ENCODE results near the gene PKHD1. TPM values are rescaled to one million over a fixed set of nuclear protein-coding genes. Genes with fewer than 3 reads are reported as not detected.

PKHD1 gene
- total RNA-seq, 1 donor, result not detected

- H3K4me3 ChIP-seq (ENCODE audit: low read depth, low read length), result no peak overlapping the region
- DNase-seq (ENCODE audit: low read depth), result no peak
- no peak for TF ChIP-seq CTCF (IDR thresholded peaks at IDR 0.05; ENCODE audit: insufficient read depth, low read length)
Observed at GRCh38 chr6:51841626-51842025, 245.8 kb downstream of the PKHD1 start.

GRCh38 chr6:51839726-51840374, 247.6 kb downstream of the PKHD1 start:
- no peak overlapping the region for H3K4me3 ChIP-seq (ENCODE audit: low read depth, low read length)
- DNase-seq (ENCODE audit: low read depth), result no peak
- no peak for TF ChIP-seq CTCF (IDR thresholded peaks at IDR 0.05; ENCODE audit: insufficient read depth, low read length)

- no peak overlapping the region for H3K4me3 ChIP-seq (ENCODE audit: low read depth, low read length)
- no peak for DNase-seq (ENCODE audit: low read depth)
- TF ChIP-seq CTCF (IDR thresholded peaks at IDR 0.05; ENCODE audit: insufficient read depth, low read length), result no peak
Observed at GRCh38 chr6:51830666-51831065, 256.7 kb downstream of the PKHD1 start.

DNA sequence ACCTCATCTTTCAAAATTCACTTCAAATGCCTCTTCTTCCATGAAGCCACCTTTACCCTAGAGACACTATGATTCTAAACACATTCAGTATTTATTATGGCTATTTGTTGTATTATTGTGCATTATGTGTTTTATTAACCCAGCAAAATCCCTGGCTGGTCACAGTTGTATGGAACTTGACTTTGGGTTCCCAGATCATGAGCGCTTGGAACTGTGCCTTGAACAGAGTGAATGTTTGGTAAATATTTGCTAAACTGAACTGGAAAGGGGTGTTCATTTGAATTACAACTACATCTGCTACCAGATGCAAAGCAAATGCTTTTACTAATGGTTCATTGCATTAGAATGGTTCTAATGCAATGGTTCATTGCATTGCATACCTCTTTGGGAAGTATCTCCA, 259.8 kb downstream of the PKHD1 start:
- no peak overlapping the region for H3K4me3 ChIP-seq (ENCODE audit: low read depth, low read length)
- no peak for DNase-seq (ENCODE audit: low read depth)
- no peak for TF ChIP-seq CTCF (IDR thresholded peaks at IDR 0.05; ENCODE audit: insufficient read depth, low read length)

DNA sequence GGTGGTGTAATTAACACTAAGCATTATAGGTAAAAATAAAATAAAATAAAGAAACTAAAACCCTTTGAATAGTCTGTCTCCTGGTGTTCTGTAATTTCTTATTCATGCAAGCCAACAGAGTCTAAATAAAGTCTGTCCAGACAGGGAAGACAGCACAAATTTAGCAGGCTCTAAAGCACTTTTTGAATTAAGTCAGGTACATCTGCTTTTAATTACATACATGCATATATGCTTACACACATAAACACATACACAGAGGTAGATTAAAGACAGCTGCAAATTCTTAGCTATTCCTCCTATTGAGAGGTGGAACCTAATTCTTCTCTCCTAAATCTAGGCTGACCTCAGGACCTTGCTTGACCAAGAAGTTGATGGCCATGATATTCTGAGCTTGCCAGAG, 262.5 kb downstream of the PKHD1 start:
- no peak for DNase-seq (ENCODE audit: low read depth)
- no peak overlapping the region for H3K4me3 ChIP-seq (ENCODE audit: low read depth, low read length)
- TF ChIP-seq CTCF (IDR thresholded peaks at IDR 0.05; ENCODE audit: insufficient read depth, low read length), result no peak

GRCh38 chr6:51820555-51820954, 266.9 kb downstream of the PKHD1 start:
- no peak overlapping the region for H3K4me3 ChIP-seq (ENCODE audit: low read depth, low read length)
- no peak for TF ChIP-seq CTCF (IDR thresholded peaks at IDR 0.05; ENCODE audit: insufficient read depth, low read length)

GRCh38 chr6:51818520-51819022, 268.8 kb downstream of the PKHD1 start:
- DNase-seq (ENCODE audit: low read depth), result no peak
- no peak overlapping the region for H3K4me3 ChIP-seq (ENCODE audit: low read depth, low read length)
- no peak for TF ChIP-seq CTCF (IDR thresholded peaks at IDR 0.05; ENCODE audit: insufficient read depth, low read length)

More at GRCh38 chr6:51820555-51820954, 266.9 kb downstream of the PKHD1 start:
- DNase-seq (ENCODE audit: low read depth), result no peak

Data from fibroblast of the aortic adventitia (primary cell).